ENCODE measurements around the gene U2AF1L4.

- TF ChIP-seq POLR2A (IDR thresholded peaks at IDR 0.05) (no peak), CTCF (IDR thresholded peaks at IDR 0.05) (no peak)
Observed at GRCh38 chr19:35786299-35787160, 41.3 kb upstream of the U2AF1L4 start.
